Heart right ventricle (tissue), 16 donors: ENCODE results near the gene VIPR2. TPM values are rescaled to one million over a fixed set of nuclear protein-coding genes. Genes with fewer than 3 reads are reported as not detected.

Experiments
- ATAC-seq, 8 donors: fragments of 200-7000 bp; cut with Tn5 transposase; one replicate each; pipeline ENCODE4 v1.9.1; 2020; ENCODE audit warnings: mild to moderate bottlenecking in 8 of 8, moderate library complexity in 8 of 8, moderate number of reproducible peaks in 1 of 8
- DNase-seq, 2 donors: peaks; one replicate each; pipeline ENCODE4 v3.0.0-alpha.2; 2020
- H3K27ac ChIP-seq, 10 donors: fragments of 200-600 bp; sonication (generic) in 2 of 10; one replicate each; pipeline versions ENCODE4 v1.5.0 to v1.8.0; 2020 to 2022; ENCODE audit warnings: mild to moderate bottlenecking in 3 of 10
- H3K27me3 ChIP-seq, 7 donors: fragments of 200-600 bp; one replicate each; pipeline ENCODE4 v1.8.0; 2021 to 2022; ENCODE audit warnings: mild to moderate bottlenecking in 2 of 7
- H3K36me3 ChIP-seq, 9 donors: fragments of 200-600 bp; sonication (generic) in 1 of 9; one replicate each; pipeline versions ENCODE4 v1.5.0 to v1.8.0; 2020 to 2022; ENCODE audit warnings: mild to moderate bottlenecking in 2 of 9
- H3K4me1 ChIP-seq, 9 donors: fragments of 200-600 bp; sonication (generic) in 1 of 9; one replicate each; pipeline versions ENCODE4 v1.5.0 to v1.8.0; 2020 to 2022; ENCODE audit warnings: mild to moderate bottlenecking in 4 of 9
- H3K4me3 ChIP-seq, 10 donors: fragments of 200-600 bp; sonication (generic) in 2 of 10; one replicate each; pipeline versions ENCODE4 v1.5.0 to v1.8.0; 2020 to 2022; ENCODE audit warnings: mild to moderate bottlenecking in 7 of 10, moderate library complexity in 2 of 10
- H3K9me3 ChIP-seq, 11 donors: fragments of 200-600 bp in 10 of 11; sonication (generic) in 2 of 11; one replicate each; pipeline versions ENCODE4 v1.5.0 to v1.8.0; 2013 to 2022; ENCODE audit warnings: mild to moderate bottlenecking in 2 of 11, control low read depth in 1 of 11, moderate library complexity in 1 of 11
- CTCF ChIP-seq, 9 donors: fragments of 200-600 bp; sonication (generic) in 2 of 9; IDR thresholded peaks; one replicate each; pipeline versions ENCODE4 v1.5.0 to v1.8.0; 2021 to 2022; ENCODE audit warnings: antibody characterized with exemption in 9 of 9, mild to moderate bottlenecking in 5 of 9, moderate library complexity in 1 of 9
- WGBS, 2 donors: extraction: QIAGEN DNeasy Blood & Tissue Kit; methylation state at CpG; one replicate each; pipeline ENCODE4 v1.1.7; 2013; ENCODE audit warnings: inconsistent platforms in 1 of 2; 5-methylcytosine and 5-hydroxymethylcytosine counted together
- intact Hi-C, 10 donors: fragments of 100-400 bp; cut with DNase I; formaldehyde crosslinking; loops; one replicate each; pipeline versions ENCODE4 v1.11.1 to v1.14.2; 2022
- polyA plus RNA-seq, 2 donors: library from polyadenylated mRNA; stranded (reverse); fragments of 200-250 nt; gene quantifications; one replicate each; pipeline ENCODE4 v1.2.3, GENCODE V29; 2013
- total RNA-seq, 10 donors: library from RNA; stranded (reverse); fragmentation: NEBNext Ultra II Directional in 3 of 10; extraction: Animal tissue kit (Norgen Biotek cat#: 25700) in 3 of 10; gene quantifications; one replicate each; pipeline versions ENCODE4 v1.2.1 to v1.2.4, GENCODE V29; 2021 to 2023
- donor health status: Arrhythmogenic right ventricular cardiomyopathy.
- donor health status: ischemic (EF 13 %, LVEDD 7.1; RV severe dilation, severe dysfunction).
- donor health status: healthy with polysubstance abuse.
- donor health status: DM: no; HTN: yes; CAD: no.
- donor health status: DM: no; HTN: no; CAD: no.
- donor health status: ischemic (EF 25% LVEDD 6.9; RV normal size, moderate dysfunction).
- donor health status: ischemic (EF 25% LVEDD 5.7; RV mildly dilated, moderate dysfunction).
- donor health status: healthy.
- donor health status: DM: yes; HTN: yes; CAD: no.
- donor health status: Ischemic cardiomyopathy.
- donor health status: ischemic (EF 35%, LVEDD 5.7; RV mildly dilated, moderate dysfunction).
- donor health status: nonischemic (EF 11% LVEDD 7.7; RV severe dilation, severe dysfunction).
- donor health status: DM: yes; HTN: yes; CAD: no.
- donor health status: PGD.
- donor health status: ischemic (EF 29% LVEDD 5.4; RV normal size, mild dysfunction).
- donor health status: nonischemic (EF 23%, LVEDD 6.1; RV moderate dilation, normal function).

VIPR2 gene
- total and polyA plus RNA-seq, 12 donors = 3.0 to 30.6 (median 19.1) TPM

DNA sequence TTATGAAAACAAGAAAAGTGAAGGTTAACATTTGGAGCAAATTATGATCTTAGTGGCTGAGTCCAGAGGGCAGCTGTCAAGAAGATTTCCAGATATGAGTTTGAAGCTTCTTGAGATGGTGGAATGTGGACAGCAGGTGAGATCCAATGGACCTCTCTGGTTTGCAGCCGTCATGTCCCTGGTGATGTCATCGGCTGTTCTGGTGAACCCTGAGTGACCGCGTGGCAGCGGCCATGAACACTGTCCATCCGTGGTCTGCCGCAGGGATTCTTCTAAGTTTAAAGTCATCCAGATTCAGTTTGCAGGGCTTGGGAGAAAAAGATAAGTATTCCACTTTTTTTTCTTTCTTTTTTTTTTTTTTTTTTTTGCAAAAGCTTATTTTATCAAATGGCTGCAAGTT, 15.8 kb upstream of the VIPR2 start:
- H3K27me3 ChIP-seq = peaks cover 0 to 5% (median 0%) of the 10 kb centered on the region in 7 donors
- H3K9me3 ChIP-seq = peaks cover 0 to 5% (median 0%) of the 10 kb centered on the region in 11 donors
- H3K36me3 ChIP-seq = no peaks in the 10 kb centered on the region
- ATAC-seq = no peak
- H3K4me1 ChIP-seq = no peaks in the 10 kb centered on the region
- no peak overlapping the region for H3K27ac ChIP-seq
- intact Hi-C loops = no loop called here
- no peak overlapping the region for H3K4me3 ChIP-seq
- no peak for DNase-seq
- no peak for TF ChIP-seq CTCF (IDR thresholded peaks at IDR 0.05)
- WGBS, 2 donors = 92% methylated on average over 7 of the region's 7 CpGs

GRCh38 chr7:159159731-159160130, 15.1 kb upstream of the VIPR2 start:
- Histone ChIP-seq H3K36me3 (no peaks in the 10 kb centered on the region), H3K4me3 (no peak overlapping the region), H3K4me1 (no peaks in the 10 kb centered on the region), H3K27ac (no peak overlapping the region), H3K27me3 (peaks cover 0 to 5% (median 0%) of the 10 kb centered on the region in 7 donors), H3K9me3 (no peaks in the 10 kb centered on the region)
- TF ChIP-seq CTCF (IDR thresholded peaks at IDR 0.05) = no peak
- ATAC-seq = no peak
- intact Hi-C loops = no loop called here
- no peak for DNase-seq
- WGBS, 2 donors = 82 to 85% methylated on average over 6 of the region's 6 CpGs

DNA sequence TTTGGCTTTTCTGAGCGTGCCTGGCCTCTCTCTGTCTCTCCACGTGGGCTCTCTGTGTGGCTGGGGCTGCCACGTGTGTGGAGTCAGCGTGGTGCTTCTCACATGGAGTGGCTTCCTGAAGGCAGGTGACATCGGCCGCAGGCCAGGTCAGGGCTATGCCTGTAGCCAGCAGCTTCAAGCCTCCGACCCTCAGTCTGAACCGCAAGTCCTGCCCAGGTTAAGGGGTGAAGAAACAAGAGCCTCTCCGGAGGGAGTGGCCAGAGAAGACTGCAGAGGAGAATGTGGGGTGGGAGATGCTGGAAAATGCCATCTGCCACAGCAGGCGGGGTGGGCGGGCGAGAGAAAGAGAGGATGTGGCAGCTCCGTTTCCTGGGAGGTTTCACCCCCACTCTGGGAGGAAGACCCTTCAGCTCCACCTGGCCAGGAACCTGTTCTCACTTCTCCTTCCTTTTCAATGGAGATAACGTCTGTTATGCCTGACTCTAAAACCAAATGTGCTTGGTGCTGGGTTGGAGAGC, 14.3 kb upstream of the VIPR2 start:
- no peaks in the 10 kb centered on the region for H3K4me1 ChIP-seq
- 65 to 67% methylated on average over 14 of the region's 14 CpGs for WGBS, 2 donors
- no peak overlapping the region for H3K27ac ChIP-seq
- intact Hi-C loops = no loop called here
- peaks cover 0 to 5% (median 0%) of the 10 kb centered on the region in 7 donors for H3K27me3 ChIP-seq
- DNase-seq (no peak), ATAC-seq (no peak)
- H3K36me3 ChIP-seq = no peaks in the 10 kb centered on the region
- H3K4me3 ChIP-seq = no peak overlapping the region
- TF ChIP-seq CTCF (IDR thresholded peaks at IDR 0.05) = no peak
- no peaks in the 10 kb centered on the region for H3K9me3 ChIP-seq

GRCh38 chr7:159158125-159158887, 13.6 kb upstream of the VIPR2 start:
- H3K4me1 ChIP-seq = no peaks in the 10 kb centered on the region
- H3K9me3 ChIP-seq = no peaks in the 10 kb centered on the region
- TF ChIP-seq CTCF (IDR thresholded peaks at IDR 0.05) = no peak
- H3K4me3 ChIP-seq = no peak overlapping the region
- peaks cover 0 to 5% (median 0%) of the 10 kb centered on the region in 7 donors for H3K27me3 ChIP-seq
- 88 to 90% methylated on average over 29 of the region's 29 CpGs for WGBS, 2 donors
- no peak for ATAC-seq
- no peak overlapping the region for H3K27ac ChIP-seq
- H3K36me3 ChIP-seq = no peaks in the 10 kb centered on the region
- intact Hi-C loops = no loop called here
- no peak for DNase-seq
